Measurements from ENCODE around the gene NPAS2.

NPAS2 gene

DNA sequence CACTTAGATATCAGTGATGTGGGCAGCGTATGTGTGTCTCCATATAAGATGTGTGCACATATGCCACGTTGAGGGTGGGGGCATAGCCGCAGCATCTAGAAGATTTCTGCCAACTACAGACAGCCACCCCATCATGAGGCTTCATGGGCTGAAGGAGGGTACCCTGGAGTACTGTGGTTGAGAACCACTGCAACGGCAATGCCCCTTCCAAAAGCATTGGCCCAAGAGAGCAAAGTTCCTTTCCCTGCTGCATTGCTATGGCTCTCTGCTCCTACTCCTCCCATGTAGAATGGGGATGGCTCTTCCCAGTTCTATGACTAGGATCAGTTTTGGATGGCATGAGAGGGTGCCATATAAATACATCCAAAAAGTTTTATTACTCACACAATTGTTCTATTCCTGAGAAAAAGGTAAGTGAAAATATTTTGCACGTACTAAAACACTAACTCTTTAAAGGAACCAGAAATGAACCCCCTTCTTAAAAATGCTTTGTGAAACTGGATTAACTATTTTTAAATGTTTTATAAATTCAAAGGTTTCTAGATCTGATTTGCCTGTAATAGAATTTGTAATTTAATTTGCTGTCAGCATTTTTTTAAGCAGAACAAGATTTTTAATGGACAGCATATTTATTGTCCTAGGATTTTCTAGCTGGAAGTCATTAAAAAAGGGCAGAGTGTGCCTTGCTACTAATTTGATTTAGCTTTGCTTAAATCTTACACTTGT, 177.7 kb downstream of the NPAS2 start:
- no peak for ATAC-seq (ENCODE audit: low read depth)
- Histone ChIP-seq H3K9me3 (ENCODE audit: severe bottlenecking) (no peaks in the 10 kb centered on the region), H3K27ac (ENCODE audit: poor library complexity, severe bottlenecking) (no peak overlapping the region), H3K27me3 (ENCODE audit: insufficient read depth, poor library complexity, severe bottlenecking) (no peaks in the 10 kb centered on the region), H3K36me3 (ENCODE audit: low read depth) (peaks cover 7% of the 10 kb centered on the region), H3K4me1 (ENCODE audit: insufficient read depth, poor library complexity, severe bottlenecking) (no peaks in the 10 kb centered on the region), H3K4me3 (ENCODE audit: severe bottlenecking) (no peak overlapping the region)
- no peak for DNase-seq (ENCODE audit: low spot score)
- TF ChIP-seq, protein P1, sequence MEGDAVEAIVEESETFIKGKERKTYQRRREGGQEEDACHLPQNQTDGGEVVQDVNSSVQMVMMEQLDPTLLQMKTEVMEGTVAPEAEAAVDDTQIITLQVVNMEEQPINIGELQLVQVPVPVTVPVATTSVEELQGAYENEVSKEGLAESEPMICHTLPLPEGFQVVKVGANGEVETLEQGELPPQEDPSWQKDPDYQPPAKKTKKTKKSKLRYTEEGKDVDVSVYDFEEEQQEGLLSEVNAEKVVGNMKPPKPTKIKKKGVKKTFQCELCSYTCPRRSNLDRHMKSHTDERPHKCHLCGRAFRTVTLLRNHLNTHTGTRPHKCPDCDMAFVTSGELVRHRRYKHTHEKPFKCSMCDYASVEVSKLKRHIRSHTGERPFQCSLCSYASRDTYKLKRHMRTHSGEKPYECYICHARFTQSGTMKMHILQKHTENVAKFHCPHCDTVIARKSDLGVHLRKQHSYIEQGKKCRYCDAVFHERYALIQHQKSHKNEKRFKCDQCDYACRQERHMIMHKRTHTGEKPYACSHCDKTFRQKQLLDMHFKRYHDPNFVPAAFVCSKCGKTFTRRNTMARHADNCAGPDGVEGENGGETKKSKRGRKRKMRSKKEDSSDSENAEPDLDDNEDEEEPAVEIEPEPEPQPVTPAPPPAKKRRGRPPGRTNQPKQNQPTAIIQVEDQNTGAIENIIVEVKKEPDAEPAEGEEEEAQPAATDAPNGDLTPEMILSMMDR (IDR thresholded peaks at IDR 0.05; ENCODE audit: poor library complexity, severe bottlenecking): no peak

DNA sequence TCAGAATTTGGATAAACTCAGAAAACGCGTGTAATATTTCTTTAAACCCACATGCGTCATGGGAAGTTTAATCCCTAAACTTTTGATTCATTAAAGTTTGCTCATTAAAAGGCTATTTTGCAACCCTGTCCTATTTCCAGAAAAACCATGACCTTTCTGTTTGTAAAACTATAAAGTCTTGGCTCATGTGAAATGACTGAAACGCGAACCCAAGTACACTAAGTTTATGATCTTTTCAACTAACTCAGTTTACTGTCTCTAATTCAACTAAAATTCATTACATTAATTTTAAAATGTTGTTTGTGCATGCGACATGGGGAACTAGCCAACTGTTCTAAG, 178.3 kb downstream of the NPAS2 start:
- Histone ChIP-seq H3K9me3 (ENCODE audit: severe bottlenecking) (no peaks in the 10 kb centered on the region), H3K36me3 (ENCODE audit: low read depth) (peaks cover 12% of the 10 kb centered on the region), H3K27me3 (ENCODE audit: insufficient read depth, poor library complexity, severe bottlenecking) (no peaks in the 10 kb centered on the region), H3K27ac (ENCODE audit: poor library complexity, severe bottlenecking) (no peak overlapping the region), H3K4me3 (ENCODE audit: severe bottlenecking) (no peak overlapping the region), H3K4me1 (ENCODE audit: insufficient read depth, poor library complexity, severe bottlenecking) (no peaks in the 10 kb centered on the region)
- TF ChIP-seq, protein P1 (IDR thresholded peaks at IDR 0.05; ENCODE audit: poor library complexity, severe bottlenecking): no peak
- DNase-seq (ENCODE audit: low spot score) (no peak), ATAC-seq (ENCODE audit: low read depth) (no peak)

DNA sequence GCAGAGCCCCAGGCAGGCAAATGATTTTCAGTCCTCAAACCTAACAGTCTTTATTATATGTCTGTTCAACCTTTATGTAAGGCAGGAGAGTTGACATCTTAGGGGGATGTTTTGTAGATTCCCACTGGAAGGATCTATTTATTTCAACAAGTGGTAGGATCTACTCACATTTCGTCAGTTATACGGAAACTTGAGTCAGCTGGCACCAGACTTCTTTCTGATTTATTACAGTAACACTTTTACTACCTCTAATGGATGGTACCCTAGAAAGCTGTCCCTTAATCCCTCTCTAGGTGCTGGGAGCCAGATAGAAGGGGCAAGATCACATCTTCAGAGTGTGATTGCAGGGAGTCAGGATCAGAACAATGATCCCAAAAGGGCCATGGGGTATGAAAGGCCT, 180.1 kb downstream of the NPAS2 start:
- DNase-seq (ENCODE audit: low spot score) (no peak), ATAC-seq (ENCODE audit: low read depth) (no peak)
- peaks cover 30% of the 10 kb centered on the region for H3K36me3 ChIP-seq (ENCODE audit: low read depth)
- no peak overlapping the region for H3K4me3 ChIP-seq (ENCODE audit: severe bottlenecking)
- TF ChIP-seq, protein P1 (IDR thresholded peaks at IDR 0.05; ENCODE audit: poor library complexity, severe bottlenecking): no peak
- H3K27ac ChIP-seq (ENCODE audit: poor library complexity, severe bottlenecking): no peak overlapping the region
- peaks cover 5% of the 10 kb centered on the region for H3K4me1 ChIP-seq (ENCODE audit: insufficient read depth, poor library complexity, severe bottlenecking)
- H3K27me3 ChIP-seq (ENCODE audit: insufficient read depth, poor library complexity, severe bottlenecking): no peaks in the 10 kb centered on the region
- H3K9me3 ChIP-seq (ENCODE audit: severe bottlenecking): no peaks in the 10 kb centered on the region

DNA sequence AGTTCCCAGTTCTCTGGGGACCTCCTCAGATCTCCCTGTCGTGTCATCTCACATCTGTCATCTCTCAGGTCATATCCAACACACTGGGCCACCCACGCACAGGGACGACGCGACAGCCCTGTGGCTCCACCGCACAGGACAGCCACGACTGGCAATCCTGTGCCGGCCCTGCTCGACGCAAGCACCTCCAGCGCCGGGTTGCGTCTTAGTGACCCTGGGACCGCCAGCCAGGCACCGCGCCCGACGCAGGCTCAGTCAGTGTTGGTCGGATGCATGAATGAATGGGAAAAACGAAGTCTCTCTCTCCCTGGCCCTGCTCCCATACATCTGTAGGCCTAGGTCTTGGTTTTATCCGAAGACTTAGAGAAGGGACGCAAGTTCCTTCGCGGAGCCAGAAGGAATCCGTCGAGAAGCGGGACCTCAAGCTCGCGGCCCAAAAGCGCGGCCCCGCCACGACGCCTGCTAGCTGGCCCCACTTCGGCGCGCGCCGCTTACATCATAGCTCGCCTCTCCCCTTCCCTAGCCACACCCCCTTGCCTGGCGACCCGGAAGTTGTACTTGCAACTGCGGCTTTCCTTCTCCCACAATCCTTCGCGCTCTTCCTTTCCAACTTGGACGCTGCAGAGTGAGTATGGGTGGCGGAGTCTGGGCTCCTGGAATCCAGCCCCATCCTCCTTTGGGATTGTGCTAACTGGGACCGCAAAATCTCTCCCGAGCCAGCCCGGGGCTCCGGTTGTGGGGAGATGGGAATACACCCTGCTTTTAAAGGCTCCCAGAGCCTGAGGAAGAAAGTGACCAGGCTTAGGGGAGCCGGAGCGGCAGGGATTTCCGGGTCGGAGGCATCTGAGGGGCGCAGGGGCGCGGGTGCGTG, 182.0 kb downstream of the NPAS2 start, which contains the start of gene RPL31:
Gene RPL31, plus strand, starts transcription at position 599 of the 871 bp plus-strand sequence. CDS start 413 bp downstream, outside the sequence.
- H3K4me1 ChIP-seq (ENCODE audit: insufficient read depth, poor library complexity, severe bottlenecking): peaks cover 5% of the 10 kb centered on the region
- H3K36me3 ChIP-seq (ENCODE audit: low read depth): peaks cover 47% of the 10 kb centered on the region
- peak within 1 kb of the TSS; percentile 82 for H3K4me3 ChIP-seq (ENCODE audit: severe bottlenecking)
- H3K27me3 ChIP-seq (ENCODE audit: insufficient read depth, poor library complexity, severe bottlenecking): no peaks in the 10 kb centered on the region
- ATAC-seq (ENCODE audit: low read depth) (peak; percentile 84), DNase-seq (ENCODE audit: low spot score) (peak; percentile 98)
- H3K9me3 ChIP-seq (ENCODE audit: severe bottlenecking): no peaks in the 10 kb centered on the region
- H3K27ac ChIP-seq (ENCODE audit: poor library complexity, severe bottlenecking): peak within 1 kb of the TSS; percentile 67
- TF ChIP-seq, protein P1 (IDR thresholded peaks at IDR 0.05; ENCODE audit: poor library complexity, severe bottlenecking): no peak
